H1 (cell line): ENCODE results near the gene CPA2. TPM values are rescaled to one million over a fixed set of nuclear protein-coding genes. Genes with fewer than 3 reads are reported as not detected.

Experiments
- CTBP2 ChIP-seq: IDR thresholded peaks from 2 replicates; pipeline ENCODE4 v1.7.0; 2011; ENCODE audit warnings: borderline replicate concordance, mild to moderate bottlenecking, moderate library complexity, mixed read lengths, low read length; ENCODE audit not compliant: insufficient read depth, insufficient read length
- GABPA ChIP-seq: IDR thresholded peaks from 2 replicates; pipeline ENCODE4 v1.6.1; 2011; ENCODE audit warnings: mild to moderate bottlenecking, low read length, moderate library complexity, borderline replicate concordance; ENCODE audit not compliant: insufficient read depth
- SP2 ChIP-seq: IDR thresholded peaks from 2 replicates; pipeline ENCODE4 v1.6.1; 2012; ENCODE audit warnings: mild to moderate bottlenecking, low read length, inconsistent platforms
- polyA plus RNA-seq, 7 experiments: library from polyadenylated mRNA; depleted of rRNA in 3 of 7; stranded (reverse) in 5 of 7; unstranded in 2 of 7; fragments of >200 nt in 5 of 7; fragments of 200-250 nt in 2 of 7; gene quantifications; 1 replicate in 5 of 7; 2 replicates in 1 of 7; 4 replicates in 1 of 7; pipeline versions ENCODE4 v1.2.1 to v1.2.3, GENCODE V29; 2011 to 2013; ENCODE audit warnings: missing spikeins in 2 of 7, mixed read lengths in 2 of 7
- total RNA-seq: library from RNA; stranded (reverse); fragmentation: NEBNext Ultra II Directional; extraction: Animal tissue kit (Norgen Biotek cat#: 25700); gene quantifications from 2 replicates; pipeline ENCODE4 v1.2.1, GENCODE V29; 2021
- TF ChIP-seq, protein P1 (sequence below): fragments of 300-600 bp; sonication (generic); IDR thresholded peaks from 2 replicates; pipeline ENCODE4 v1.7.1; 2012; ENCODE audit warnings: low read length, moderate library complexity, mild to moderate bottlenecking, inconsistent platforms; ENCODE audit not compliant: insufficient replicate concordance

The CPA2 gene
- total and polyA plus RNA-seq, 2 of the 8 experiments (the other 6 are each of a cell fraction or from before 2014, with no cell fraction given), result 0.21 TPM; not detected in 1

DNA sequence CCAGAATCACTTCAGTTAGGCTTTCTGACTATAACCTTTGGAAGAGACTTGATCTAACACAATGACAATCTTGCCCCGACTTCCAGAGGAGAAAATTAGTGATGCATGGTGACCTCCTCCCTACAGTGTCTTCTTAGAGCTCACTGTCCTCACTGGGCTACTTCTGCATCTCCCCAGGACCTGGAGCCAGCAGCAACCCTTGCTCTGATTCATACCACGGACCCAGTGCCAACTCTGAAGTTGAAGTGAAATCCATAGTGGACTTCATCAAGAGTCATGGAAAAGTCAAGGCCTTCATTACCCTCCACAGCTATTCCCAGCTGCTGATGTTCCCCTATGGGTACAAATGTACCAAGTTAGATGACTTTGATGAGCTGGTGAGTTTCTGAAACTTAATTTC is 12.6 kb downstream of the CPA2 start (continued):
- TF ChIP-seq, protein P1, sequence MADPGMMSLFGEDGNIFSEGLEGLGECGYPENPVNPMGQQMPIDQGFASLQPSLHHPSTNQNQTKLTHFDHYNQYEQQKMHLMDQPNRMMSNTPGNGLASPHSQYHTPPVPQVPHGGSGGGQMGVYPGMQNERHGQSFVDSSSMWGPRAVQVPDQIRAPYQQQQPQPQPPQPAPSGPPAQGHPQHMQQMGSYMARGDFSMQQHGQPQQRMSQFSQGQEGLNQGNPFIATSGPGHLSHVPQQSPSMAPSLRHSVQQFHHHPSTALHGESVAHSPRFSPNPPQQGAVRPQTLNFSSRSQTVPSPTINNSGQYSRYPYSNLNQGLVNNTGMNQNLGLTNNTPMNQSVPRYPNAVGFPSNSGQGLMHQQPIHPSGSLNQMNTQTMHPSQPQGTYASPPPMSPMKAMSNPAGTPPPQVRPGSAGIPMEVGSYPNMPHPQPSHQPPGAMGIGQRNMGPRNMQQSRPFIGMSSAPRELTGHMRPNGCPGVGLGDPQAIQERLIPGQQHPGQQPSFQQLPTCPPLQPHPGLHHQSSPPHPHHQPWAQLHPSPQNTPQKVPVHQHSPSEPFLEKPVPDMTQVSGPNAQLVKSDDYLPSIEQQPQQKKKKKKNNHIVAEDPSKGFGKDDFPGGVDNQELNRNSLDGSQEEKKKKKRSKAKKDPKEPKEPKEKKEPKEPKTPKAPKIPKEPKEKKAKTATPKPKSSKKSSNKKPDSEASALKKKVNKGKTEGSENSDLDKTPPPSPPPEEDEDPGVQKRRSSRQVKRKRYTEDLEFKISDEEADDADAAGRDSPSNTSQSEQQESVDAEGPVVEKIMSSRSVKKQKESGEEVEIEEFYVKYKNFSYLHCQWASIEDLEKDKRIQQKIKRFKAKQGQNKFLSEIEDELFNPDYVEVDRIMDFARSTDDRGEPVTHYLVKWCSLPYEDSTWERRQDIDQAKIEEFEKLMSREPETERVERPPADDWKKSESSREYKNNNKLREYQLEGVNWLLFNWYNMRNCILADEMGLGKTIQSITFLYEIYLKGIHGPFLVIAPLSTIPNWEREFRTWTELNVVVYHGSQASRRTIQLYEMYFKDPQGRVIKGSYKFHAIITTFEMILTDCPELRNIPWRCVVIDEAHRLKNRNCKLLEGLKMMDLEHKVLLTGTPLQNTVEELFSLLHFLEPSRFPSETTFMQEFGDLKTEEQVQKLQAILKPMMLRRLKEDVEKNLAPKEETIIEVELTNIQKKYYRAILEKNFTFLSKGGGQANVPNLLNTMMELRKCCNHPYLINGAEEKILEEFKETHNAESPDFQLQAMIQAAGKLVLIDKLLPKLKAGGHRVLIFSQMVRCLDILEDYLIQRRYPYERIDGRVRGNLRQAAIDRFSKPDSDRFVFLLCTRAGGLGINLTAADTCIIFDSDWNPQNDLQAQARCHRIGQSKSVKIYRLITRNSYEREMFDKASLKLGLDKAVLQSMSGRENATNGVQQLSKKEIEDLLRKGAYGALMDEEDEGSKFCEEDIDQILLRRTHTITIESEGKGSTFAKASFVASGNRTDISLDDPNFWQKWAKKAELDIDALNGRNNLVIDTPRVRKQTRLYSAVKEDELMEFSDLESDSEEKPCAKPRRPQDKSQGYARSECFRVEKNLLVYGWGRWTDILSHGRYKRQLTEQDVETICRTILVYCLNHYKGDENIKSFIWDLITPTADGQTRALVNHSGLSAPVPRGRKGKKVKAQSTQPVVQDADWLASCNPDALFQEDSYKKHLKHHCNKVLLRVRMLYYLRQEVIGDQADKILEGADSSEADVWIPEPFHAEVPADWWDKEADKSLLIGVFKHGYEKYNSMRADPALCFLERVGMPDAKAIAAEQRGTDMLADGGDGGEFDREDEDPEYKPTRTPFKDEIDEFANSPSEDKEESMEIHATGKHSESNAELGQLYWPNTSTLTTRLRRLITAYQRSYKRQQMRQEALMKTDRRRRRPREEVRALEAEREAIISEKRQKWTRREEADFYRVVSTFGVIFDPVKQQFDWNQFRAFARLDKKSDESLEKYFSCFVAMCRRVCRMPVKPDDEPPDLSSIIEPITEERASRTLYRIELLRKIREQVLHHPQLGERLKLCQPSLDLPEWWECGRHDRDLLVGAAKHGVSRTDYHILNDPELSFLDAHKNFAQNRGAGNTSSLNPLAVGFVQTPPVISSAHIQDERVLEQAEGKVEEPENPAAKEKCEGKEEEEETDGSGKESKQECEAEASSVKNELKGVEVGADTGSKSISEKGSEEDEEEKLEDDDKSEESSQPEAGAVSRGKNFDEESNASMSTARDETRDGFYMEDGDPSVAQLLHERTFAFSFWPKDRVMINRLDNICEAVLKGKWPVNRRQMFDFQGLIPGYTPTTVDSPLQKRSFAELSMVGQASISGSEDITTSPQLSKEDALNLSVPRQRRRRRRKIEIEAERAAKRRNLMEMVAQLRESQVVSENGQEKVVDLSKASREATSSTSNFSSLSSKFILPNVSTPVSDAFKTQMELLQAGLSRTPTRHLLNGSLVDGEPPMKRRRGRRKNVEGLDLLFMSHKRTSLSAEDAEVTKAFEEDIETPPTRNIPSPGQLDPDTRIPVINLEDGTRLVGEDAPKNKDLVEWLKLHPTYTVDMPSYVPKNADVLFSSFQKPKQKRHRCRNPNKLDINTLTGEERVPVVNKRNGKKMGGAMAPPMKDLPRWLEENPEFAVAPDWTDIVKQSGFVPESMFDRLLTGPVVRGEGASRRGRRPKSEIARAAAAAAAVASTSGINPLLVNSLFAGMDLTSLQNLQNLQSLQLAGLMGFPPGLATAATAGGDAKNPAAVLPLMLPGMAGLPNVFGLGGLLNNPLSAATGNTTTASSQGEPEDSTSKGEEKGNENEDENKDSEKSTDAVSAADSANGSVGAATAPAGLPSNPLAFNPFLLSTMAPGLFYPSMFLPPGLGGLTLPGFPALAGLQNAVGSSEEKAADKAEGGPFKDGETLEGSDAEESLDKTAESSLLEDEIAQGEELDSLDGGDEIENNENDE, result no peak
- TF ChIP-seq GABPA (no peak), CTBP2 (no peak), SP2 (no peak)
